OCI-LY1 (cell line): ENCODE measurements around the gene EPN3.

Experiments
- H2AFZ ChIP-seq: fragments of 200-600 bp; sonication (generic), shearing (Covaris generic); 2 replicates; pipeline ENCODE4 v1.6.0; 2014; ENCODE audit warnings: antibody characterized with exemption, mild to moderate bottlenecking, low read length
- H3F3A ChIP-seq: fragments of 200-600 bp; sonication (generic), shearing (Covaris generic); 2 replicates; pipeline ENCODE4 v1.6.0; 2014; ENCODE audit warnings: mild to moderate bottlenecking, antibody characterized with exemption, low read length, moderate library complexity; ENCODE audit not compliant: insufficient read depth
- H3K27ac ChIP-seq: fragments of 200-600 bp; sonication (generic); 2 replicates; pipeline ENCODE4 v1.5.1; 2014; ENCODE audit warnings: low read length, mixed run types, mild to moderate bottlenecking, low read depth; ENCODE audit not compliant: poor library complexity, severe bottlenecking
- H3K27me3 ChIP-seq: fragments of 200-600 bp; sonication (generic); 2 replicates; pipeline ENCODE4 v1.6.0; 2014; ENCODE audit warnings: antibody characterized with exemption, mild to moderate bottlenecking, low read length, moderate library complexity; ENCODE audit not compliant: insufficient read depth
- H3K36me3 ChIP-seq: fragments of 200-600 bp; sonication (generic); 2 replicates; pipeline ENCODE4 v1.6.1; 2014; ENCODE audit warnings: mild to moderate bottlenecking, antibody characterized with exemption, low read length, moderate library complexity, mixed read lengths; ENCODE audit not compliant: insufficient read depth
- H3K4me1 ChIP-seq: fragments of 200-600 bp; sonication (generic); 2 replicates; pipeline ENCODE4 v1.5.1; 2014; ENCODE audit warnings: mild to moderate bottlenecking, low read length, moderate library complexity; ENCODE audit not compliant: insufficient read depth, severe bottlenecking
- H3K4me2 ChIP-seq: fragments of 200-600 bp; sonication (generic), shearing (Covaris generic); 2 replicates; pipeline ENCODE4 v1.6.1; 2014; ENCODE audit warnings: low read length
- H3K4me3 ChIP-seq: fragments of 200-600 bp; sonication (generic); 2 replicates; pipeline ENCODE4 v1.5.1; 2014; ENCODE audit warnings: low read length, low read depth, mild to moderate bottlenecking, mixed read lengths; ENCODE audit not compliant: poor library complexity, severe bottlenecking
- H3K79me2 ChIP-seq: fragments of 200-600 bp; shearing (Covaris generic); 2 replicates; pipeline ENCODE4 v1.6.1; 2016; ENCODE audit warnings: mixed run types, low read length, mixed read lengths; ENCODE audit not compliant: insufficient read depth
- H3K9ac ChIP-seq: fragments of 200-600 bp; sonication (generic), shearing (Covaris generic); 2 replicates; pipeline ENCODE4 v1.6.1; 2014; ENCODE audit warnings: mild to moderate bottlenecking, low read length, mixed read lengths
- H3K9me2 ChIP-seq: fragments of 200-600 bp; sonication (generic), shearing (Covaris generic); 2 replicates; pipeline ENCODE4 v1.6.1; 2014; ENCODE audit warnings: low read depth, mild to moderate bottlenecking, low read length, mixed read lengths
- H3K9me3 ChIP-seq: fragments of 200-600 bp; shearing (Covaris generic); 2 replicates; pipeline ENCODE4 v1.6.1; 2014; ENCODE audit warnings: low read length, mixed read lengths
- H4K20me1 ChIP-seq: fragments of 200-600 bp; sonication (generic), shearing (Covaris generic); 2 replicates; pipeline ENCODE4 v1.6.0; 2016; ENCODE audit warnings: mild to moderate bottlenecking, low read length; ENCODE audit not compliant: insufficient read depth
- CTCF ChIP-seq: fragments of 200-600 bp; sonication (generic), shearing (Covaris generic); IDR thresholded peaks from 2 replicates; pipeline ENCODE4 v1.5.1; 2017; ENCODE audit warnings: mild to moderate bottlenecking, antibody characterized with exemption, low read length, moderate library complexity, mixed read lengths
- EZH2 ChIP-seq: fragments of 200-600 bp; sonication (generic), shearing (Covaris generic); IDR thresholded peaks from 2 replicates; pipeline ENCODE4 v1.8.0; 2017; ENCODE audit warnings: borderline replicate concordance, mixed run types, mild to moderate bottlenecking, antibody characterized with exemption, low read length, moderate library complexity, mixed read lengths

EPN3 gene

GRCh38 chr17:50548831-50549230, 16.3 kb downstream of the EPN3 start:
- no peaks in the 10 kb centered on the region for H3F3A ChIP-seq
- H3K36me3 ChIP-seq: no peaks in the 10 kb centered on the region
- no peaks in the 10 kb centered on the region for H3K9me3 ChIP-seq
- no peaks in the 10 kb centered on the region for H4K20me1 ChIP-seq
- H3K79me2 ChIP-seq: no peaks in the 10 kb centered on the region
- H3K27me3 ChIP-seq: no peaks in the 10 kb centered on the region; the same call in 1 of the 2 replicates
- no peaks in the 10 kb centered on the region for H3K9me2 ChIP-seq
- H2AFZ ChIP-seq: no peak overlapping the region
- no peak for TF ChIP-seq EZH2
- TF ChIP-seq CTCF: no peak
- H3K4me2 ChIP-seq: no peak overlapping the region
- H3K4me1 ChIP-seq: peaks cover 6% of the 10 kb centered on the region
- no peak overlapping the region for H3K27ac ChIP-seq
- no peak overlapping the region for H3K9ac ChIP-seq
- H3K4me3 ChIP-seq: no peak overlapping the region

- Histone ChIP-seq H3K4me3 (no peak overlapping the region), H2AFZ (no peak overlapping the region), H4K20me1 (no peaks in the 10 kb centered on the region), H3K27ac (no peak overlapping the region), H3K4me2 (no peak overlapping the region), H3K9ac (no peak overlapping the region), H3K79me2 (no peaks in the 10 kb centered on the region), H3K9me2 (no peaks in the 10 kb centered on the region), H3K4me1 (peaks cover 6% of the 10 kb centered on the region), H3K36me3 (no peaks in the 10 kb centered on the region), H3K27me3 (no peaks in the 10 kb centered on the region; the same call in 1 of the 2 replicates), H3F3A (no peaks in the 10 kb centered on the region), H3K9me3 (no peaks in the 10 kb centered on the region)
- TF ChIP-seq CTCF (no peak), EZH2 (no peak)
Measured at GRCh38 chr17:50549256-50549941, 16.9 kb downstream of the EPN3 start.

DNA sequence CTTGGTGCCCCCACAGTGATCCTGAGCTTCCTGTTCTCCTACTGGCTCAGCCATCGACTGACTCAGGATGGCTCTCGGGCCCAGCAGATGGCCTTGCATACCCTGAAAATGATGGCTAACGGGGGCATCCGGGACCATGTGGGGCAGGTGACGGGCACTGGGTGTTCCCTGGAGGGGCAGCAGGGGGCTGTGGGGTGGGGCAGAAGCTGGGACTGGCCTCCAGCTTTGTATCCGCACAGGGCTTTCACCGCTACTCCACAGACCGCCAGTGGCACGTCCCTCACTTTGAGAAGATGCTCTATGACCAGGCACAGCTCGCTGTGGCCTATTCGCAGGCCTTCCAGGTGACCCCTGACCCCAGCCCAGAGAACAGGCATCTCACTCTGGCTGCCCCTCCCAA, 17.4 kb downstream of the EPN3 start:
- H3K27ac ChIP-seq: no peak overlapping the region
- H3K4me1 ChIP-seq: peaks cover 6% of the 10 kb centered on the region
- no peaks in the 10 kb centered on the region; the same call in 1 of the 2 replicates for H3K27me3 ChIP-seq
- no peak overlapping the region for H3K4me3 ChIP-seq
- H2AFZ ChIP-seq: no peak overlapping the region
- no peaks in the 10 kb centered on the region for H3K79me2 ChIP-seq
- H4K20me1 ChIP-seq: no peaks in the 10 kb centered on the region
- no peak overlapping the region for H3K9ac ChIP-seq
- no peak overlapping the region for H3K4me2 ChIP-seq
- no peaks in the 10 kb centered on the region for H3F3A ChIP-seq
- H3K9me3 ChIP-seq: no peaks in the 10 kb centered on the region
- no peaks in the 10 kb centered on the region for H3K9me2 ChIP-seq
- no peaks in the 10 kb centered on the region for H3K36me3 ChIP-seq
- TF ChIP-seq CTCF (no peak), EZH2 (no peak)
